NCI-H345 (cell line): ENCODE data around the gene SLCO3A1.

ENCODE experiments used
- DNase-seq: peaks from one replicate; lab custom pipeline; 2025; lab: John Stamatoyannopoulos, UW

SLCO3A1 gene

GRCh38 chr15:92100751-92101150 is 247.2 kb downstream of the SLCO3A1 start:
- DNase-seq = no peak

DNA sequence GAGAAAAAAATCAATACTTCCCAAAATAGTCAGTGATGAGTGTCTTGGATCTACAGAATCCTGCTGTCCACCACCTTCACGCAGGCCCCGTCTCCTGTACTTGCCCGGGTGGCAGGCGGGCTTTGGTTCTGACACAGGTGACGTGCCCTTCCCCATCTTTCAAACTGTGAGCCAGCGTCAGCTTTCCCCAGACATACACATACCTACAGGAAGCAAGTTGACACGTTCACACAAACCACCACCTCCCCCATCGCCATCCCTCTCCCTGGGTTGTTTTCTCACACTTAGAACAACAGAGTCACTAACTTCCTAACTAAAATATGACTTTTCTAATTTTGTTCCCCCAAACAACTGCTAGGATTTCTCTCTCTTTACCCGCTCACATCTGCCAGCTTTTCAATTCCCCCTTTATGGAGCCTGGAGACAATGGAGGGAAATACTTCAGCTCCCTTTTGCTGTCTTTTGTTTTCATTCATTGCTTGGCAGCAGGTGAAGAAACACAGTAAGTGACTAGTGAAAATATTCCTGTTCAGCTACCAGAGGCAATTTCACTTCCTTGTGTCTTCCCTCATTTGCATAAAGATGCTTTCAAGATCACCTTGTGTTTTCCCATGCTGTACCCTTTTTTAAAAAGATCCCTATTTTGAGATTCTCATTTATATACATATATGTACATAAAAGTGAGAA is 248.3 kb downstream of the SLCO3A1 start:
- DNase-seq = no peak

GRCh38 chr15:92102395-92102755 is 248.9 kb downstream of the SLCO3A1 start:
- no peak for DNase-seq

- DNase-seq = no peak
Observed at GRCh38 chr15:92104072-92104471, 250.6 kb downstream of the SLCO3A1 start.

DNA sequence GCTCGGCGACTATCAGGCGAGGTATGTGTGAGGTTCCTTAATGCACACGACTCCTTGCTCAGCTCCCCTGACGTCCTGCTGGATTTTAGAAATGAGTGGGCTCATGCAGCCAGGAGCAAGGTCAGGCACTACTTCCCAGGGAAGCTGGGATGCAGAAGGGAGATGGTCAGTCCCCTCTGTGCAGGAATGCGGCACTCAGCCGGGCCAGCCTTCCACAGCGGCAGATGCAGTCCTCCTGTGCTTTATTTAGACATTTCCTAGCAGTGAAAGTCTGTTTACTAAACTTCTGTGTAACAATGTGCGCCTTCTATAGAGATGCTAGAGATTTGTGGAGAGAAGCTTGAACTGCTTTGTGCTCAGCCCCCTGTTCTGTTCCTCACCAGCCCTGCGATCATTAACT is 252.1 kb downstream of the SLCO3A1 start:
- DNase-seq = no peak

DNA sequence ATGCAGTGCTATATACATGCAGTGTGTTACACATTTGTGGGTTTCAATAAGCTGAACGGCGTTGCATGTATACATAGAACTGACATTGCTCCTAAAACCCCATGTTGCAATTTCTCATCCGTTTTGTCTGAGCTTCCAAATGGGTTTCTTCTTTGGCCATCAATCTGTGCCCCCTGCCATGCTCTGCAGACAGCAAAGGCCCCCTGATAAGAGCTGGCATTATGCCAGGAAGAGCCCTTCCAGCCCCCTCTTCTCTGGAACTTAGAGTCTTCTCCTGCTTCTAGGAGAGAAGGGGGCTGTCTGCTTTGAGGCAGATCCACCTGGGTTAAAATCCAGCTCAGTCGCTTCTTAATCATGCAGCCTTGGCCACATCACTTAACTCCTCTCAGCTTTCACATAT is 254.0 kb downstream of the SLCO3A1 start:
- DNase-seq = no peak

GRCh38 chr15:92109191-92109873 is 255.8 kb downstream of the SLCO3A1 start:
- peak; percentile 89 for DNase-seq

DNA sequence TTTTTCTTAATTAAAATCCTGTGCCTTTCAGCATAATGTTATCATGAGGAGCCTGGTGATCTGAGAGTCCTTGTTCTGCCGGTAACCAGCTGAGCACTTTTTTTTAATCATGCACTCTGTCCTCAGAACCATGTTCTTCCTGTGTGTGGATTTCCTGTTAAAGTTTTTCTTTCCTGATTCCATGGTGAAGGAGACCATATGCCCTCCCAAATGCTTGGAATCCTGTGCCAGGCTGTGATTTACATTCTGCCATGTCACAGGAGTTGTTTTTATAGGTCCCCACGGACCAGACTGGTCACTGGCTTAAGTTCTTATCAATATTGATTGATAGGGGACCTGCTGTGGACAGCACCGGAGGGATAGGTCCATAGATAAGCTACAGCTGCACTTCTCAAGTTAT is 257.8 kb downstream of the SLCO3A1 start:
- DNase-seq = no peak

DNA sequence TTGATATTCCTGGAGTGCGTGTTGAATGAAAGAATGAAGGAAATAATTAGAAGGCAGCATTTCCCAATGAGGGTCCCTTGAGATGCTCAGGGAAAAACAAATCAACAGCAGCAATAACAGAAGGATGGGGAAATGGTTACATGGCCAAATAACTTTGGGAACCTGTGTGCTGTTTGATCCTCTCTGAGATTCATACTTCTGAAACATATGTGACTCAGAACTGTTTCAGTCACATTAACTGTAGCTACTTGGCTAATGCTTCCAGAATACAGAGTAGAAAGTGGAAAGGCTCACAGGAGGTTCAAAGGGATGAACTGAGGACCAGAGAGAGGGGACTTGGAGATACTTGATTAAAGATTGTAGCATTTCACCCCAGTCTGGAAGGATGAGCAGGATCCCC is 258.2 kb downstream of the SLCO3A1 start:
- DNase-seq = no peak

DNA sequence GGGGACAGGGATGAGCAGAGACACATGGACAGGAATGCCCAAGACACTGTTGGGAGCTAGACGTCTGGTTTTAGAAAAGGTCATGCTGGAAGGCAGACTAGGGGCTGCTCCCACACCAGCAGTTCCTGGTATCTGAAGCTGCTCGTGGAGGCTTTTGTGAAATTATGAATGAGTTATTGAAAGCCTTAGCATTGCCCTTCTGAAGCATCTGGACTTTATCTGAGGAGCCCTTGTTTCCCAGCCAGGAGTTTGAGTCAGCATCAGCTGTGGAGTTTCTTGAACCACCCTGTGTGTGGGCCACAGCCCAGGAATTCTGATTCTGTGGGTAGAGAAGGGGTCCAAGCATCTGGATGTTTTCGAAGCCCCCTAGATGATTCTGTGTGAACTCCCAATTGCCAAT is 258.7 kb downstream of the SLCO3A1 start:
- DNase-seq = no peak

- no peak for DNase-seq
Observed at GRCh38 chr15:92112711-92113110, 259.2 kb downstream of the SLCO3A1 start.

GRCh38 chr15:92113832-92114231 is 260.3 kb downstream of the SLCO3A1 start:
- DNase-seq = no peak

DNA sequence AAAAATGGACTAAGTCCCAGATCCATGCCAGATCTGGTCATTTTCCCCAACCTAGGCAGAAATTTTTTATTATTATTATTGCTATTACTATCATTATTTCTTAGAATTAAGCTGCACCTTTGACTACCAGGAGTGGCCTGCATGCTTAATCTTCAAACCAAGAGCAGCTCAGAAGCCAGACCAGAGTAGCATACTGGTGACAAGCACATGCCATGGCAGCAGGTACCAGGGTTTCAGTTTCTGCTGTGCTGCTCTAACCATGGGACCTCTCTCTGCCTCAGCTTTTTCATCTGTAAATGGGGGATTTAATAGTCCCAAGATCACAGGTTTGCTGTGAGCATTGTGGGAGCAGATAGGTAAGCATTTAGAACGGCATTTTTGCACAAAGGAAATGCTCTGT is 262.3 kb downstream of the SLCO3A1 start:
- DNase-seq = no peak

GRCh38 chr15:92116330-92116729 is 262.8 kb downstream of the SLCO3A1 start:
- no peak for DNase-seq

DNA sequence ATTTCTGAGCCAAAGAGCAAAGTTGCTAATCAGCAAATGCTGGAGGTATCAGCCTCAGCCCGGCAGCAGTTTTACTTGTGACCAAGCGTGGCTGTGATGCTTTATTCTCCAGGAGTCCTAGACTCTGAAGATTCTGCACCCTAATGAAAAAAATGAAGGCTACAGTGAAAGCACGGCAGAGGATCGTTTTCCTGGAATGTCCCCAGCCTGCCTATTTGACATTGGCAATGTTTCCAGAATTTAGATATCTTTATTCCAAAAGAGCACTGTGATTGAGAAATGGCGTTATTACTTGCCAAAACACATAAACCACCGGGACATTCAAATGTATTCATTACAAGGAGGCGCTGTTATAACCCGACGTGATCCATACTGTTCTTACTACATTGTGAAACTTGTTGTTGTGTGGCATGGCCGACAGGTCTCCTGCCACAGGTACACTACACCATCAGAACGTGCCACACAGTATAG is 263.8 kb downstream of the SLCO3A1 start:
- no peak for DNase-seq

DNA sequence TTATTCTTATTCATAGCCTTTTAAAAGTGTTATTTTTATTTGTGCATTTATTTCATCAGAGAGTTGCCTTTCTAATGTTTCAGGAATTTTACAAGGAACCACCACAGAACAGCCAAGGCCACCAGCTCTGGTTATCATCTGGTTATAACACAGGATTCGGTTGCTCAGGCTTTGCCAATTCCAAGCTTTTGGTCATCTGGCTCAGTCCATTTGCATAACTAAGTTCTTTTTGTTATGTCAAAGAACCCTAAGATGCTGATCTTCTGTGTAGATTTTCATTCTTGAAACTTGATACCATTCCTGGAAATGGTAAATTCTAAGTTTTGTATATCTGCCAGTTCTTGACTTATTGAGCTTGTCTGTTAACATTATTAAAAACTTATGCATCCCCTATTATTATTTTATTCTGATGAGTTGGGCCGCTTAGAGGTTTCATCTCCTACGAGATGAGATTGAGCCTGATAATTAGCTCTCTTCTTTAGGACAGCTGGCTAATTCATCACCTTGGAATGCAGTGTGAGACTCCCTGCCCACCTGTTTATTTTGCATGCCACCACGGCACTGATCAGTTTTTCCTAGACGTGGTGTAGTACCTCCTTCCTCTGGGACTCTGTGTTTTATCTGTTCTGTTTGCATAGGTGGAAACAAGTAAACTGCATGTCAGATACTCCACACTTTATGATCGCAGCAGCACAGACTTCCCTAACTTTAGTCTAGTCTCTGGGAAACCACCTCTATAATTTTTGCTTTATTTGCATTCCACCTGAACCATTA is 264.8 kb downstream of the SLCO3A1 start:
- no peak for DNase-seq

DNA sequence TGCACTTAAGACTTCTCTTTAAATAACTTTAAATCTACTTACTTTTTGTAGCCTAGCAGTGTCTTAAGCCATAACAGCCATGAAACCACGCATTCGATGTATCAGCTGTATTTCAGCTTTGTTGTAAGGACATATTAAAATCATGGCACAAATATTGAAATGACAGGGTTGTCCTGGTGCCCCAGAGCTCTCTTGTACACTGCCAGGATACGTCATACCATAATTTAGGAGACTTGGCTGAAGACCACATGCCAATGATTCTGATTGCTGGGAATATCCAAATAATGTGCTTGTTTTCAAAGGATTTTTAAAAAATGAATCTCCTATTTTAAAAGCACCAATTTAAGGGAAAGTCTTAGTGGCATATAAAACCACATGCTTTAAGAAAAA is 265.4 kb downstream of the SLCO3A1 start:
- DNase-seq = no peak

GRCh38 chr15:92120094-92120795 is 266.7 kb downstream of the SLCO3A1 start:
- DNase-seq = no peak

DNA sequence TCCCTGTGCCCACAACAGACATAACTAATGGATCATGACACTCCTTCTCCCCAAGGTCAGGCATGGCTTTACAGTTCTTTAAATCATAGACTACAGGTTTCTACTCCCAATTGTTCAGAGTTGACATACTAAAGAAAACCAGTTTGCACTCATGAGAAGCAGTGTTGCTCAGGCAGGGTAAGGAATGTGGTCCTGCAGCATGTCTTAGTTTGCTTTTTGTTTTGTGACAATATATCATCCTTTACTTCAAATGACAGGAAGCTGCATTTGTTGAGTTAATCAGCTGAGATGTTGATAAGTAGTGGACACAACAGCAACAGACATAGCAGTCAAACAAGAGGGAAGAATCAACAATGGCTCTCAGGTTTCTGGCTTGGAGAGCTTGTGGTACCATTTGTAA is 267.5 kb downstream of the SLCO3A1 start:
- DNase-seq = no peak

DNA sequence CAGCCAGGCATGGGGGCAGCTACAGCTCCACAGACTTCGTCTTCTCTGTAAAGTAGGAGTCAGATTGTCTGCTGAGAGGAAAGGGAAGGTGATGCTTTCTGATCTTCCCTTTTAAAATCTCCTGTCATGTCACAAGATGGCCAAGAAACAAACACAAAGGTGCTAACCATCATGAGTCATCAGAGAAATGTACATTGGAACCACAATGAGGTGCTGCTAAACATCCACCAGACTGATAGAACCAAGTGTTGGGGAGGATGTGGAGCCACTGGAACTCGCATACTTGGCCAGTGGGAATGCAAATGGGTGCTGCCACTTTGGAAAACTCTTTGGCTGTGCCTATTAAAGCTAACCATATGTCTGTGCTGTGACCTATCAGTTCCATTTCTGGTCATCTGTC is 268.8 kb downstream of the SLCO3A1 start:
- DNase-seq = no peak

GRCh38 chr15:92123962-92124656 is 270.6 kb downstream of the SLCO3A1 start:
- no peak for DNase-seq

DNA sequence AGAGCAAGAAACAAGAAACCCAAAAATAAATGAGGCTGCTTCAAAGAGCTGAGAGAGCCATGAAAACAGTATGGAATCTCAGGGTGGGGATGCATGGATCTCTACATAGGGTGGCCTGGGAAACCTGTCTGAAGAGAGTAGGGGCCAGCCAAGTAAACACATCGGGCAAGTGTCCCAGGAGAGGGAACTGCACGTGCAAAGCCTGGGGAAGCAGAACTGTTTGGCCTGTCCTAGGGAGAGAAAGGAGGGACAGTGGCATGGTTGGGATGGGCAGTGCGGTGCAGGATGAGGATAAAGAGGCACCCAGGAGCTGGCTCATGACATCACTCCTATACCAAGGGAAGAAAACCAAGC is 271.1 kb downstream of the SLCO3A1 start:
- no peak for DNase-seq
